Stimulated activated CD4-positive, alpha-beta T cell treated with anti-CD3 and anti-CD28 coated beads, Interleukin-1b, Interleukin-23, amount 100 ng/mL, for 4 hours (primary cell): ENCODE results near the gene FMN2.

Experiments
- DNase-seq, 2 donors: peaks; one replicate each; pipeline ENCODE4 v3.0.0-alpha.2; 2020; ENCODE audit warnings: low read depth in 2 of 2

Gene FMN2

DNA sequence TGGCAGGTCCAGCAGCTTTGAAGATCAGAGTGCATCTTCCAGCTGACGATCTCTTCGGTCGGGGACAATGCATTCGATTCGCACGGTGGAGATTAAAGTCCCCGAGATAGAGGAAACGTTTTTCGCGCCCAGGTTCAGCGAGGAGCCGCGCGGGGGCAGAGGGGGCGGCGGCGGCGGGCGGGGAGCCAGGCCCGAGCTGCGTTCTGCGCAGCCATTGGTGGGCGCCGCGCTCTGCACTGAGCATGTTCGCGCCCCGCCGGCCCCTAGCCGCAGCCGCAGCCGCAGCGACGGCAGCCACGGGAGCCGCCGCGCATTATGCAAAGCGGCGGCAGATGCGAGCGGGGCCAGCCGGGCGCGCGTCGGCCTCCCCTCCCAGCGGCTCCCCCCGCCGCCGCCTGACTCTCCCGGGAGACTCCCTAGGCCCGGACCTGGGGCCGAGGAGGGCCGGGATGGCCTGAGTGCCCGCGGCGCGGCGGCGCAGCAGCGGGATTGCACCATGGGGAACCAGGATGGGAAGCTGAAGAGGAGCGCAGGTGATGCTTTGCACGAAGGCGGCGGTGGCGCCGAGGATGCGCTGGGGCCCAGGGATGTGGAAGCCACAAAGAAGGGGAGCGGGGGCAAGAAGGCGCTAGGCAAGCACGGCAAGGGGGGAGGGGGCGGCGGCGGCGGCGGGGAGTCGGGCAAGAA lies at the start of gene FMN2:
FMN2 (plus strand) TSS at position 270 of the 687 bp plus-strand sequence; CDS start at position 497, 227 bp downstream.
- DNase-seq: no peak

DNA sequence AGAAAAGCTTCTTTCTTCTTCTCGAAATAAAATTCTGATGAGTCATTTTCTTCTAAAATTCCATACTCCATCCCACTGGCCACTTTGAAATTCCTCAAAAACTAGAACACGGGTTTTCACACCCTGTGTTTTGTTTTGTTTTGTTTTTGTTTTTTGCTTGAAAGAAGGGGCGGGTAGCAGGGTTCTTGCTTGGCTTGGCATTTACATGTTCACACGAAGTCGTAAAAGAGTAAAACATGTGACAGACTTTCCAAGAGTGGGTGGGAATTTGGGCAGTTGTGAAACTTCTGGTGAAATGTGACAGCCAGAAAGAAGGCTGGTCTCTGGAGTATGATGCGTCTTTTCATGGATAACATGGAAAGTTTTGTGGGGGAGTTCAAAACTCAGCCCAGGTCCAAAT lies 47.1 kb upstream of the FMN2 start:
- no peak for DNase-seq

DNA sequence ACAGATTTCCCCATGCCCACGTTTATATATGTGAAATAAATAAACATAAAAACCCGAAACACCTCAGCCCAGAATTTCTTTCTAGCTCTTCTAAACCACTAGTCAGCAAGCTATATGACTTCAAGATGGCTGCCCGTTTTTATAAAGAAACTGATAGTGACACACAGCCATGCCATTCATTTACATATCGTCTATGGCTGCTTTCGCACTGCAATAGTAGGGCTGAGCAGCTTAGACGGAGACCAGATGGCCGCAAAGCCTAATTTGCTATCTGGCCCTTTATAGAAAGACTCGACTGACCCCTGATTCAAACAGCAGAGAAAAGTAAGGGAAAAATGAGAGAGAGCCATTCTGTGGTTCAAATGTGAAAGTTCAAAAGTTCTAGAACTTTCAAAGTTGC lies 45.7 kb upstream of the FMN2 start:
- DNase-seq: no peak

DNA sequence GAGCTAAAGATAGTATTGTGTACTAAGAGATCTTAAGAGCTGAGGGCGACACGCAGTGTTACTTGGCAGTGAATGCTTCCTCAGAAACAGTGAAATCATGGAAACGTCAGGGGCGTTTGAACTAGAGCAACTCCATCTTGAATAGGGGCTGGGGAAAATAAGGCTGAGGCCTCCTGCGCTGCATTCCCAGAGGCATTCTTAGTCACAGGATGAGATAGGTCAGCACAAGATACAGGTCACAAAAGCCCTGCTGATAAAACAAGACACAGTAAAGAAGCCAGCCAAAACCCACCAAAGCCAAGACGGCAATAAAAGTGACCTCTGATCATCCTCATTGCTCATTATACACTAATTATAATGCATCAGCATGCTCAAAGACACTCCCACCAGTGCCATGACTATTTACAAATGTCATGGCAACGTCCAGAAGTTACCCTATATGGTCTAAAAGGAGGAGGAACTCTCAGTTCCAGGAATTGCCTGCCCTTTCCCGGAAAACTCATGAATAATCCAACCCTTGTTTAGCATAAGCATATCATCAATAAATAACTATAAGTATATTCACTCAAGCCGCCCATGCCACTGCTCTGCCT lies 37.5 kb upstream of the FMN2 start:
- no peak for DNase-seq

DNA sequence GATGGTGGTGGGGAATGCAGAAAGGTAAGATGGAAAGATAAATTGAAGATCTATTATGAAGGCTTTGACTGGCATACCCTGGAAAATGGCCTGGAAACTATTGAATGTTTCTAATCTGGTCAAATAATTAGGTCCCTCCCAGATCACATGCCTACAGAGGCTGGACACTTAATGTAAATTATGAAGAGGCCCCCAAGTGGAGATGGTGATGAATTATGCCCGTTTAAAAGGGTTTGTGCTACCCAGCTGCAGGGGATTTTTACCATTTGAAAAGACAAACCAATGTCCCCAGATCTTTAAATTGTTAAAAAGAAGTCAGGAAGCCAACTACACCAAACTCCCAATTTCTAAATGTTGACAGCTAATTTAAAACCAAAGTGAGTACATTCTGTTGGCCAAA lies 35.7 kb upstream of the FMN2 start:
- no peak for DNase-seq

DNA sequence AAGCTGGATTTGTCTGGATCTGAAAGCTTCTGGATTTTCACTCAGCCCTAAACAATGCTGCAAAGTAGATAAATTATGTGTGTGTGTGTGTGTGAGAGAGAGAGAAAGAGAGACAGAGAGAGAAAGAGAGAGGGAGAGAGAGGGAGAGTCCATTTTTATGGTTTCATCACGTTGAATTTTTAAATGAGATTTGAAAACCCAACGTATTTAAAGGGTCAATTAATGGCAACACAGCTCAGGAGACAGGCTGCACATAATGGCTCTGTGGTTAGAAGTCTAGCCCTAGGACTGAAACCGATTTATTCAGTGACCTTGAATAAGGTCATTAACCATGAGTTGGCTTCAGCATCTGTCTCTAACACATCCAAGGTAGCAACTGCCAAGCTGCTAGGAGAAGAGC lies 35.3 kb upstream of the FMN2 start:
- no peak for DNase-seq

DNA sequence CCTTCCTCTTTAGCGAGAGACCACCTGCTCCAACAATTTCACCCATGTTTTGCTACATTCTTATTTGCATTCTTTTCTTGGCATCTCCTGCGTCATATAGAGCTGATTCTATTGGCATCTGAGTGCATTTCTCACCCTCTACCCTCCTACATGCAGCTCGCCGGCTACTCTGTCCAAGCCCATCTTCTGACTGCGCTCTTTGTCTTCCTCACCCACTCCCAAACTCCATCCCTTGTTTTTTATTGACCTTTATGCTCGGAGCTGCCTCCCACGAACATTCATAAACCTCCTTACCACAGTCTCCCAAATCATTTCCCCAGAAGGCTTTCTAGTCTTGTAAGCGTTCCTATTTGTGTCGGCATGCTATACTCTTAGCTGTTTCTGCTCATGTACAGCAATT lies 33.6 kb upstream of the FMN2 start:
- no peak for DNase-seq

DNA sequence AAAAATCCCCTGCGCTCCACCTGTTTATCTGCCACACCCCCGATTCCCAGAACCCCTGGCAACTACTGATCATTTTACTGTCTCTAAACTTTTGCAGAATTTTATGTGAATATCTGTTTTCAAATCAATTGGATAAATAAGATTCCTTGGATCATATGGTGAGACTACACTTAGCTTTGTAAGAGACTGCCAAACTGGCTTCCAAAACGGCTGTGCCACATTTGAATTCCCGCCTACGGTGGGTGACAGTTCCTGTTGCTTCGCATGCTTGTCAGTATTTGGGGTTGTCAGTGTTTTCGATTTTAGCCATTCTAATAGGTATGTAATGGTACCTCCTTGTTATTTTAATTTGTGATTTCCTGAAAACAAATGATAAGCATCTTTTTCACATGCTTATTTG lies 22.7 kb upstream of the FMN2 start:
- DNase-seq: no peak

DNA sequence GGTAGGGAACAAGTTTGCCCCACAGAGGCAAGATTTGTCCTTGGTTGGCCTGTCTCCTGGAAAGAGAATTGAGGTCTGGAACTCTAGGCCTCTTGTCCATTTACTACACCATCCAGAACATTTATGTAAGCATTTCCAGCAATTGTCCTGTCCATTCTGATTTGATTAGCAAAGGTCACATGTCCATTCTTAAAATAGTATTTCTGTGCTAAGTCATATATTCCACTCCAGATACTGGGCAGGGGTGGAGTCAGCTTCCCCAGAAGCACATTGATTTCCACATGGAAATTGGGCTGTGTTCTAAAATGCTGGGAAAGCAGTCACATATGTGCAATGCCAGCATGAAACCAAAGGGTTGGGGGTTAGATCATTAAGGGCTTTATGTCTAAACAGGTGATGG lies 21.5 kb upstream of the FMN2 start:
- DNase-seq: no peak

DNA sequence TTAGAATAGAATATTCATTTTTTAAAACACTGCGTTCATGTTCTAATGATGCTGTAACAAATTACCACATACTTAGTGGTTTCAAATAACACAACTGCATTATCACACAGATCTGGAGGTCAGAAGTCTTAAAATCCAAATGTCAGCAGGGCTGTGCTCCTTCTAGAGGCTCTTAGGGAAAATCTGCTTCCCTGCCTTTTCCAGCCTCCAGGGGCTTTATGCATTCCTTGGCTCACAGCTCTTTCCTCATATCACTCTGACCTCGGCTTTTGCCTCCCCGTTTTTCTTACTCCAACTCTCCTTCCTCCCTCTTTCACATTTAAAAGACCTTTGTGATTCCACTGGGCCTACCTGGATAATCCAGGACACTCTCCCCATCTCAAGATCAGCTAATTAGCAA lies 18.6 kb upstream of the FMN2 start:
- DNase-seq: no peak

DNA sequence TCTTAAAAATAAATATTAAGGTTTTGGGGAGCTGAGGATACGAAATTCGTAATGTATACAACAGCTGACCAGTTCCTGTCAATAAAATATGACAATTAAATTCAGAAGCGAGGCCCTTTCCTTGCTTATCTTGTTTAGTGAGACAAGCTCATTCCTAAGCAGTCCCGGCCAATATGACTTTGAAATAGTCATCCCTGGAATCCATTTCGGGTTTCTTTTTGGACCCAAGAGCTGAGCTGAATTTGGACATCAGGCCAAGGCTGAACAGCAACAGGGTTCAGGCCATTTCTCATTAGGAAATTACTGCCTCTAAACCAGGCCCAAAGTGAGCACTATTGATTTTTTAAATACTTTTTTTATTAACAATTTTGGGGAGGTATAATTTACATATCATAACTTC lies 17.3 kb upstream of the FMN2 start:
- DNase-seq: no peak

DNA sequence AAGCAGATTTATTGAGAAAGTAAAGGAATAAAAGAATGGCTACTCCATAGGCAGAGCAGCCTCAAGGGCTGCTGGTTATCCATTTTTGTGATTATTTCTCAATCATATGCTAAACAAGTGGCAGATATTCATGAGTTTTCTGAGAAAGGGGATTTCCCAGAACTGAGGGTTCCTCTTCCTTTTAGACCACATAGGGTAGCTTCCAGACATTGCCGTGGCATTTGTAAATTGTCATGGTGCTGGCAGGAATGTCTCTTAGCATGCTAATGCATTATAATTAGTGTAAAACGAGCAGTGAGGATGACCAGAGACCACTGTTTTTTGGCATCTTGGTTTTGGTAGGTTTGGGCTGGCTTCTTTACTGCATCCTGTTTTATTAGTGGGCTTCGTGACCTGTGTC lies 16.8 kb upstream of the FMN2 start:
- no peak for DNase-seq

DNA sequence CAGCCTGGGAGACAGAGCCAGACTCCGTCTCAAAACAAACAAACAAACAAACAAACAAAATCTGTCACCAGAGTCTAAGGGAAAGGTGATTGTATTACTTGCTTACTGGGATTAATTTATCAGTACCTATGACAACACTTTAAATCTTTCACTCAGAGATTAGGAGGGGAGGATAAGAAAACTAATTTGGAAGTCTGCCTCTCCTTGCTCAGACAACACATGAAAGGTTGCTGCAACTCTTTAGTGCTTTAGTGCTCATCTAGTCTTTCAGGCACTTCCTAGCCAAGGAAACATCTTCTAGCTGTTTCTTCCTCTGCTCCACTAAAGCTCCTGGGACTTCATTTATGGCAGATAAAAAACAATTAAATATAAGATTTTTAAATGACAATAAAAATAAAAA lies 7.3 kb upstream of the FMN2 start:
- DNase-seq: no peak

DNA sequence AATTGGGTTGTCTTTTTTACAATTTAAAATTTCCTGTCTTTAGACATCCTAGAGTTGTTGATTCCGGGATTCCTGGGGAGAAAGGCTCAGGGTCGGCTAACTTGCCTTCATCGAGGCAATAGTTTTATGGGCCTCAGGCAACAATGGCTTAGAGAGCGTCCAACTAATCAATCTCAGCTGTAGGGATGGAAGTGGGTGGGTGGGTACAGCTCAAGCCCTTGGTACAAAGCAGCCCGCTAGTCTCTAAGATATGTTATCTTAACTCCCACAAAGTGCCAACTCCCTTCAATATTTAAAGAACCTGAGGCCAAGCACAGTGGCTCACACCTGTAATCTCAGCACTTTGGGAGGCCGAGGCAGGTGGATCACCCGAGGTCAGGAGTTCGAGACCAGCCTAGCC lies 6.9 kb upstream of the FMN2 start:
- no peak for DNase-seq

DNA sequence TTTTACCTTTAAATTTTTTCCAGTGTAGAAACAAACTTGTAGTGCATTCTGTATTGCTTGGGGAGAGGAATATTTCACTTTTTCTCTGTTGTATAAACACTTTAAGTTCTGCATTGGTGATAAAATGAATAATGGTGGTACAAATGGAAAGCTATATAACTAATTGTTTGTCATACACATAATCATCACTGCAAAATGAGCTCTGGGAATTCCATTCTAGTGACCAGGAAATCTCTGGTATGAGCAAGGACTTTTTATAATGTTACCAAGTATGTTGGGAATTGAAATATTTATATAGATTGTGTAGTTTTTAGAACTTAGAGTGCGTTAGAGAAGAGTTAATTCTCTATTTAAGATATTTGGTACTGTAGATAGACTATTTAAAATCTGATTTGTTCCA lies 5.0 kb upstream of the FMN2 start:
- no peak for DNase-seq

DNA sequence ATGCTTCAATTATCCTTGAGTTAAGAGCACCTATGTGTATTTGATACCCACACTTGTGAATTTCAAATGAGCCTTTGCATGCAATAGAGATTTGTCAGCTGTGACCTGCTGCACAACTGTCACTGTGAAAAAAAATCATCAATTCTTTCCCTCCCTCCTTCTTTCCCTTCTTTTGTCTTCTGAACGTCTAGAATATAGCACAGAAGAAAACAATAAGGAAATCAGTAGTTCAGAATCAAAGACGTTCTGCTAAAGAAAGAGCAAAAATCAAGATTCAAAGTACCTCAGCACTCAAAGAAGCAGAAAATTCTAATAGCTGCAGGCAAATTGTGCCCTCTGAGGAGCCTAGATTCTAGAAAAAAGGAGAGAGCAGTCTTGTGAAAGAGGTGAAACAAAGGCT lies 1.7 kb upstream of the FMN2 start:
- DNase-seq: no peak

DNA sequence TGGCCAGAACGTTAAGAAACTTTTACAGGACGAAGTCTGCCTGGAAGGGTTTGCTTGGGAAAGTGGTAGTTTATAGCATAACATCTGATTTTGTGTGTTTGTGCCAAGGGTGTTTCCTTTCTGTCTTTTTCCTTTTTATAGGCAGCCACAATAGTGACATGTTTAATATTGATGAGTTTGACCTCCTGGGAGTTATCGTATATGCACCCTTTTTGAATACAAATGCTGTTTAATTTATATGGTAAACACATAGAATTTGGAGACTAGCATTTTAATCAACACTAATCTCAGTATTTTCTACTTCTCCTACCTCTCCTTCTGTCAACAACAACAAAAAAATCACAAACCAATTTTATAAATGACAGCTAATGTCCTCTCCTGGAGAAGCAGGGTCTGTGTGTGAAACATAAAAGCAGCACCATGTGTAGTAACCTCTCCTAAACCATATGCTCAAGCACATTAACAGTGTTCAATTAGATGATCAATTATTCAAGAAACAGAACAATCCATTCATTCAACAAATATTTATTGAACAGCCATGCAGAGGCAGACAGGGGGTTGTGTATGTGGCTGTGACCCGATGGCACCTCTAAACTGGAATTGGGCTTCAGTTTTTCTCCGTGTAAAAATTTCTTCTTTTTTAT lies 604 bp upstream of the FMN2 start:
- no peak for DNase-seq

DNA sequence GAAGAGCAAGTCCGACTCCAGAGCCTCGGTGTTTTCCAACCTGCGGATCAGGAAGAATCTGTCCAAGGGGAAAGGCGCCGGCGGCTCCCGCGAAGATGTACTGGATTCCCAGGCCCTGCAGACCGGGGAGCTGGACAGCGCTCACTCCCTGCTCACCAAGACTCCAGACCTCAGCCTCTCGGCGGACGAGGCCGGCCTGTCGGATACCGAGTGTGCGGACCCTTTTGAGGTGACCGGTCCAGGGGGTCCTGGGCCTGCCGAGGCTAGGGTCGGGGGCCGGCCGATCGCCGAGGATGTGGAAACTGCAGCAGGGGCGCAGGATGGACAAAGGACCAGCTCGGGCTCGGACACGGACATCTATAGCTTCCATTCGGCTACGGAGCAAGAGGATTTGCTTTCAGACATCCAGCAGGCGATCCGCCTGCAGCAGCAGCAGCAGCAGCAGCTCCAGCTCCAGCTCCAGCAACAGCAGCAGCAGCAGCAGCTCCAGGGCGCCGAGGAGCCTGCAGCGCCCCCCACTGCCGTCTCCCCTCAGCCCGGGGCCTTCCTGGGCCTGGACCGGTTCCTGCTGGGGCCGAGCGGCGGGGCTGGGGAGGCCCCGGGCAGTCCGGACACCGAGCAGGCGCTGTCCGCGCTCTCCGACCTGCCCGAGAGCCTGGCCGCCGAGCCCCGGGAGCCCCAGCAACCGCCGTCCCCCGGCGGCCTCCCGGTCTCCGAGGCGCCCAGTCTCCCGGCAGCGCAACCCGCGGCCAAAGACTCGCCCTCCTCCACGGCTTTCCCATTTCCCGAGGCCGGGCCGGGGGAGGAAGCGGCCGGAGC lies 827 bp downstream of the FMN2 start:
- DNase-seq: no peak

DNA sequence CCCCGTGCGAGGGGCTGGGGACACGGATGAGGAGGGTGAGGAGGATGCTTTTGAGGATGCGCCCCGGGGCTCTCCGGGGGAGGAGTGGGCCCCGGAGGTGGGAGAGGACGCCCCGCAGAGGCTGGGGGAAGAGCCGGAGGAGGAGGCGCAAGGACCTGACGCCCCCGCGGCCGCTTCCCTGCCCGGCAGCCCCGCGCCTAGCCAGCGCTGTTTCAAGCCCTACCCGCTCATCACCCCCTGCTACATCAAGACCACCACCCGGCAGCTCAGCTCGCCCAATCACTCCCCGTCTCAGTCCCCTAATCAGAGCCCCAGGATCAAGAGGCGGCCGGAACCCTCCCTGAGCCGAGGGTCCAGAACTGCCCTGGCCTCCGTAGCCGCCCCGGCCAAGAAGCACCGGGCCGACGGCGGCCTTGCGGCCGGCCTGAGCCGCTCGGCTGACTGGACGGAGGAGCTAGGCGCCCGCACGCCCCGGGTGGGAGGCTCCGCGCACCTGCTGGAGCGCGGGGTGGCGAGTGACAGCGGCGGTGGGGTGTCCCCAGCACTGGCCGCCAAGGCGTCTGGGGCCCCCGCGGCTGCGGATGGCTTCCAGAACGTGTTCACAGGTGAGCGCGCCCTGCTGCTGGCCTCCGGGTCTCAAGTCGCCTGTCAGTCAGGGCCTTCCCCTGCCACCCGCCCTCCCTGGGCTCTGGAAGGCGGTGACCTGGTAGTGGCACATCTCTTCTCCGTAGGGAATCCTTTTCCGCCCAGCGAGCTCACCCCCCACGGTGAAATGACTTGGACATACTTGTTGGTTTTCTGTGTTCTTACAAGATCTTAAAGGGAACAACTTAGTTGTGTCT lies 1.7 kb downstream of the FMN2 start:
- DNase-seq: no peak

DNA sequence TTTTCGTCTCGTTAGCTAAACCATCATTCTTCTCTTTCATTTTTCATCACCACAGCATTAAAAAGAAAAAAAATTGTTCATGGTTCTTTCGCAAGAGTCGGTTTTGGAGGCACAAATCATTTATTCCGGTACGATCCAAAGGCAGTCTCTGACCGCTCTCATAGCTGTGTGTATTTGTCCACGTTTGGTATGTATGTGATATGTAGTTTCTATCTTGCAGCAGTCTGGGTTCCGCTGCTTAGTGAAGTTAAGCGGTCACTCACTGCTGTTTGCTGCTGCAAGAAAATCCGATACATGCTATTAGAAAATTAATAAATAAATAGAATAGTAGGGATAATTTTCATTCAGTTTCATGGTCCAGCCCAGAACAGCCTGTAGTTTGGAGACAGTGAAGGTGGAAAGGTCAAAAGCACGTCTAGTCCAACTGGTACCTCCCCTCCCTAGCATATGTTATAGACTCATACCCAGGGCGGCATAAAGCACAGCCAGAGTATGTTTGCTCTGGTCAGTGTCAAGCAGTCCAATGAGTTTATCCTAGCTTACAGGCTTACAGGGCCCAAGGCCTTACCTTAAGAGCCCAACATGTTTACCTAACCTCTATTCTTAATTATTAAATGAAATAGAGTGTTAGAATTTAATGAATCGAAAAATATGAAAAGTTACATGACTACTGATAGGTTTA lies 2.5 kb downstream of the FMN2 start:
- no peak for DNase-seq

DNA sequence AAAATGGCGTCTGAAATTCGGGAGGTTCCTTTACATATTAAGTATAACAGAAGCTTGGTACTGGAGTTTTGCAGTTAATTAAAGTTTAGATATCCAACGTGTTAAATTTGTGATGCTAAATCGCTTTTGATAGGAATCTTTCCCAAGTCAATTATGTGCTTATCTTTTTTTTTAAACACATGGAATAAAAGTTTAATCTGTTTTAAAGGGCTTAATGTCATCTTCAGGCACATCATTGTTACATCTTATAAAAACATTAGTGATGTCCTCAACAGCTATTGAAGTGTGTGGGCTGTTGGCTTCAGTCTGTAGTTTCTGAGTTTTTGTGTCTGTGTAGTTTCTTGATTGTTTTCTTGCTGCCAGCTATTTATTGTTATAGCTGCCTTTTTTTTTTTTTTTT lies 5.3 kb downstream of the FMN2 start:
- DNase-seq: no peak
